ENCODE results near the gene LDLRAP1. TPM values are rescaled to one million over a fixed set of nuclear protein-coding genes. Genes with fewer than 3 reads are reported as not detected.

LDLRAP1 gene
- total and polyA plus RNA-seq, 11 donors, result 9.0 to 17.4 (median 13.3) TPM

- WGBS, 4 donors, result 42 to 63% (median 54%) methylated on average over 15 of the region's 15 CpGs
- intact Hi-C loops (cut with DNase I), result loop anchor here in 7 of 10 donors (5.0 to 10.0 kb wide), 6 partner anchors 117 to 288 kb away; partner anchors contain the start of gene RSRP1 (in 1 of the 7)
- Histone ChIP-seq H3K9me3 (peaks cover 0 to 9% (median 0%) of the 10 kb centered on the region in 12 donors), H3K4me3 (no peak overlapping the region), H3K4me1 (peaks cover 0 to 6% (median 0%) of the 10 kb centered on the region in 12 donors), H3K27me3 (no peaks in the 10 kb centered on the region), H3K27ac (no peak overlapping the region), H3K36me3 (no peaks in the 10 kb centered on the region)
- TF ChIP-seq POLR2A (IDR thresholded peaks at IDR 0.05) (no peak), CTCF (IDR thresholded peaks at IDR 0.05) (no peak)
- peak in 2 of 4 donors; percentile 27 to 74 for ATAC-seq
- no peak for DNase-seq
Observed at GRCh38 chr1:25524568-25525360, 18.6 kb upstream of the LDLRAP1 start.

- intact Hi-C loops (cut with DNase I), result loop anchor here in 4 of 10 donors (10.0 kb wide), 2 partner anchors 121 to 281 kb away; partner anchors contain the start of gene RSRP1 (in 1 of the 4)
- TF ChIP-seq POLR2A (IDR thresholded peaks at IDR 0.05), result no peak
- TF ChIP-seq CTCF (IDR thresholded peaks at IDR 0.05), result no peak
- ATAC-seq, result no peak
- Histone ChIP-seq H3K36me3 (no peaks in the 10 kb centered on the region), H3K9me3 (peaks cover 0 to 9% (median 0%) of the 10 kb centered on the region in 12 donors), H3K27me3 (no peaks in the 10 kb centered on the region), H3K4me3 (no peak overlapping the region), H3K4me1 (peaks cover 0 to 6% (median 0%) of the 10 kb centered on the region in 12 donors), H3K27ac (no peak overlapping the region)
- 89 to 97% (median 93%) methylated on average over 4 of the region's 4 CpGs for WGBS, 4 donors
- DNase-seq, result no peak
Observed at GRCh38 chr1:25525361-25525688, 18.1 kb upstream of the LDLRAP1 start.

GRCh38 chr1:25526753-25527152, 16.7 kb upstream of the LDLRAP1 start:
- H3K27ac ChIP-seq, result no peak overlapping the region
- H3K4me3 ChIP-seq, result no peak overlapping the region
- no peak for TF ChIP-seq POLR2A (IDR thresholded peaks at IDR 0.05)
- no peak for TF ChIP-seq CTCF (IDR thresholded peaks at IDR 0.05)
- H3K27me3 ChIP-seq, result no peaks in the 10 kb centered on the region
- H3K36me3 ChIP-seq, result no peaks in the 10 kb centered on the region
- 86 to 98% (median 93%) methylated on average over 2 of the region's 2 CpGs for WGBS, 4 donors
- no peak for DNase-seq
- peaks cover 0 to 9% (median 0%) of the 10 kb centered on the region in 12 donors for H3K9me3 ChIP-seq
- ATAC-seq, result no peak
- intact Hi-C loops (cut with DNase I), result loop anchor here in 4 of 10 donors (10.0 kb wide), 2 partner anchors 122 to 282 kb away; partner anchors contain the start of gene RSRP1 (in 1 of the 4)
- peaks cover 0 to 6% (median 0%) of the 10 kb centered on the region in 12 donors for H3K4me1 ChIP-seq

GRCh38 chr1:25527226-25527846, 16.1 kb upstream of the LDLRAP1 start:
- no peak overlapping the region for H3K27ac ChIP-seq
- WGBS, 4 donors, result 84 to 93% (median 86%) methylated on average over 12 of the region's 12 CpGs

More at GRCh38 chr1:25527226-25527846, 16.1 kb upstream of the LDLRAP1 start:
- Histone ChIP-seq H3K36me3 (no peaks in the 10 kb centered on the region), H3K4me1 (peaks cover 0 to 6% (median 0%) of the 10 kb centered on the region in 12 donors), H3K4me3 (no peak overlapping the region), H3K9me3 (peaks cover 0 to 9% (median 0%) of the 10 kb centered on the region in 12 donors), H3K27me3 (no peaks in the 10 kb centered on the region)
- TF ChIP-seq CTCF (IDR thresholded peaks at IDR 0.05) (no peak), POLR2A (IDR thresholded peaks at IDR 0.05) (no peak)
- intact Hi-C loops (cut with DNase I), result loop anchor here in 4 of 10 donors (10.0 kb wide), 2 partner anchors 123 to 283 kb away; partner anchors contain the start of gene RSRP1 (in 1 of the 4)
- DNase-seq (no peak), ATAC-seq (no peak)

All from heart left ventricle (tissue), 16 donors.